ENCODE data around the gene CEBPZOS.
"Not testable (repeated sequence)": the region's sequence is repeated elsewhere in the genome, so short reads cannot be mapped to it uniquely, and the experiment has no call there.

Gene CEBPZOS

DNA sequence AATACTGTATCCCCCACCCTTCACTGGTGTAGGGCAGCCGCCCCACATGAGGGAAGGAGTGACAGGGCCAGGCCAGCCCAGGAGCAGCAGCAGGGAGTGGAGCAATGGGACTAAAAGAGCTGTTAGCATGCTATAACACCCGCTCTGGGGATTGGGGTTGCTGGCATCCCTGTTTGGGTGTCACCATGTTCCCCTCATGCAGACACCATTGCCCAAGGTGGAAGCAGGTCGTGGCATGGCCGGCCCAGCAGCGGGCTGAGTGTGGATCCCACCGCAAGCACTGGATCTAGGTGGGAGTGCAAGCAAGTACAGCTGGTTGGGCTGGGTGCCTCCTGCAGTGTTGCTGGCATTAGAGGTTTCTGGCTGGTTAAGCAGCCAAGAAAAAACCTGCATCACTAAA is 4.5 kb upstream of the CEBPZOS start:
- DNase-seq, result no peak

DNA sequence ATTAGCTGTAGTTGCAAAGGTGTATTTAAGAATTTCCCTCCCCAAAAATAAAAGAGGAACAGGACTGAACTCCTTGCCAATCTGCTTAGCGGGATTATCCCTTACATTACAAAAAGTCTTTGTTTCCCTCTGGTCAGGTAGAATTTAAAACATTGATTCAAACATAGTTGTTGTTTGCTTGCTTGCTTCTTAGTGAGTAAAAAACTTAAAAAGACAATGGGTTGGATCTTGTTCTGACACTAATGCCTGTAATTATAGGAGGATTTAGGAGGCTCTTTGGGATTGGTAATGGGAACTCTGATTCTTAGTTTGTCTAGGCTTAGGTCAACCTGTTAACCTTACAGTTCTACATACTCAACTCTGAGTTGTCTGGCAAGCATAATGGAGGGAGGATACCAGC is 3.7 kb upstream of the CEBPZOS start:
- DNase-seq, result no peak

DNA sequence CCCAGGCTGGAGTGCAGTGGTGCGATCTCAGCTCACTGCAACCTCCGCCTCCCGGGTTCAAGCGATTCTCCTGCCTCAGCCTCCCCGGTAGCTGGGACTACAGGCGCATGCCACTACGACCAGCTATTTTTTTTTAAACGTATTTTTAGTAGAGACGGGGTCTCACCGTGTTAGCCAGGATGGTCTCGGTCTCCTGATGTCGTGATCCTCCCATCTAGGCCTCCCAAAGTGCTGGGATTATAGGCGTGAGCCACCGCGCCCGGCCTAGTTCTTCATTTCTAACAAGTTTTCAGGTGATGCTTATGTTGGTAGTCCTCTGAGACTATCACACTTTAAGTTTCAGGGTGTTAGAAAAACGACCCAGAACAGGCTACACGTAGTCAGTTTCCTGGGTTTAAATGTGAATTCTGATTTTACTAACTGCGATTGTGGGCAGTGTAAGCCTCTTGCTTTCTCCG is 405 bp upstream of the CEBPZOS start:
- DNase-seq, result not testable (repeated sequence)

DNA sequence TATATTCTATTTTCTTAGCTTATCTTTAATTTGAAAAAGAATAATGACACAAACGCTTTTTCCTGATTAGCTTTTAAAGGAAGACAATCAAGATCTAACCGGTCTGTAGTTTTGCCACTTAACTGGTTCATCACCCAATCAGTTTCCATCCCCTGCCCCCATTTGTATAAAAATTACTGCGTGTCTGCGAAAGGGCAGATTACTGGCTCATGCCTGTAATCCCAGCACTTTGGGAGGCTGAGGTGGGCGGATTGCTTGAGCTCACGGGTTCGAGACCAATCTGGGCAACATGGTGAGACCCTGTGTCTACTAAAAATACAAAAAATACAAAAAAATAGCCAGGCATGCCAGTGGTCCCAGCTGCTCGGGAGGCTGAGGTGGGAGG is 2.4 kb downstream of the CEBPZOS start:
- no peak for DNase-seq

DNA sequence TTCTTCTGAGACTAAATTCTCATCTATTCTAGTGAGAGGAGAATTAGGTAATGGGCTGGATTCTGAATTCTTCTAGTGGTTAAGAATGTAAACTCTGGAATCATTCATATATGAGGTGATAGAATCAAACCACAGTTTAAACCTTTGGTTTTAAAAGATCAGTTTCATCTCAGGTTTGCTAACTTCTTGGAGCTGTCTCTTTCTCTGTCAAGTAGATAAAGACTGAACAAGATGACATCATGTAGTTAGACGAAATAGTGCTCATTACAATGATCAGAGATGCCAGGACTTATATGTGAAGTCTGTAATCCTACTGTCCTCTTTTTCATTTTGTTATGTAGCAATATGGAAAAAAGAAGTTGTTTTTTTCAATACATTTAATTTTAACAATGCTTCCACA is 4.9 kb downstream of the CEBPZOS start:
- DNase-seq, result no peak

DNA sequence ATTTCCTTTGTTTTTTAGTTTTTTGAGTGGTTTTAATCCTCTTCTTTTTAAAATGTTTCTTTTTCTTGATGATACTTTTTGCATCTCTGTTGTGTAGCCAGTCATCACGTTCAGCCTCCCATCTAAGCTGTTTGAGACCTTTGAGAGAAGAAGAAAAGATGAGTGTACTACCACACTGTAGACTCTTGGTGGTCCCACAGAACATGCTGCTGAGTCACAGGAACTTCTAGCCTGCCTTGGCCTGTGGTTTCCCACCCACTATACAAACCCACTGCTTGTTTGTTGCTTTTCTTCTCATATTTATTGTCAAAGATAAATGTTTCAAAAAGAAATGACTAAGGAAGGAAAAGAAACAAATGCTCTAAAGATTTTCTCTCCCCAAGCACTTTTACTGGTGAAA is 5.5 kb downstream of the CEBPZOS start:
- DNase-seq, result peak; percentile 28

DNA sequence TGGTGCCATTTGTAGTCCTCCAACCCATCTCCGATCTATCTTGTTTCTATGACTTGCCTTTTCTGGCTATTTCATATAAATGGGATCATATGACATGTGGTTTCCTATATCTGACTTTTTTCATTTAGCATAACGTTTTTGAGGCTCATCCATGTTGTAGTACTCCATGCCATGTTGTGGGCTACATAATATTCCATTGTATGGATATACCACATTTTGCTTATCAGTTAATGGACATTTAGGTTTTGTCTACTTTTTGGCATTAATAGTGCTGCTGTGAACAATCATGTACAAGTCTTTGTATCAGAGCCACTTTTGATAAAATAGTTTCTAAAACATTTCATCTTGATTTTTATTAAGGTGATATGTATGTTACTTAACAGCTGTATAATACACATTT is 7.4 kb downstream of the CEBPZOS start:
- no peak for DNase-seq

DNA sequence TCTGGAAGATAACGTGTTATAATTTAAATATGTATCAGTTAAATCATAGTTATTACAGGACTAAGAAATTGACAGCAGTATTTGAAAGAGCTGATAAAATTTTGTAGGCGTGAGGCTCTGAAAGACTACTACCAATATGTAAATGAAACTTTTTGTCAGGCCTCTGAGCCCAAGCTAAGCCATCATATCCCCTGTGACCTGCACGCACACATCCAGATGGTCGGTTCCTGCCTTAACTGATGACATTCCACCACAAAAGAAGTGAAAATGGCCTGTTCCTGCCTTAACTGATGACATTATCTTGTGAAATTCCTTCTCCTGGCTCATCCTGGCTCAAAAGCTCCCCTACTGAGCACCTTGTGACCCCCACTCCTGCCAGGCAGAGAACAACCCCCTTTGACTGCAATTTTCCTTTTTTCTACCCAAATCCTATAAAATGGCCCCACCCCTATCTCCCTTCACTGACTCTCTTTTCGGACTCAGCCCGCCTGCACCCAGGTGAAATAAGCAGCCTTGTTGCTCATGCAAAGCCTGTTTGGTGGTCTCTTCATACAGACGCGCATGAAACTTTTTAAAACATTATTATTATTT is 8.9 kb downstream of the CEBPZOS start:
- DNase-seq, result not testable (repeated sequence)

DNA sequence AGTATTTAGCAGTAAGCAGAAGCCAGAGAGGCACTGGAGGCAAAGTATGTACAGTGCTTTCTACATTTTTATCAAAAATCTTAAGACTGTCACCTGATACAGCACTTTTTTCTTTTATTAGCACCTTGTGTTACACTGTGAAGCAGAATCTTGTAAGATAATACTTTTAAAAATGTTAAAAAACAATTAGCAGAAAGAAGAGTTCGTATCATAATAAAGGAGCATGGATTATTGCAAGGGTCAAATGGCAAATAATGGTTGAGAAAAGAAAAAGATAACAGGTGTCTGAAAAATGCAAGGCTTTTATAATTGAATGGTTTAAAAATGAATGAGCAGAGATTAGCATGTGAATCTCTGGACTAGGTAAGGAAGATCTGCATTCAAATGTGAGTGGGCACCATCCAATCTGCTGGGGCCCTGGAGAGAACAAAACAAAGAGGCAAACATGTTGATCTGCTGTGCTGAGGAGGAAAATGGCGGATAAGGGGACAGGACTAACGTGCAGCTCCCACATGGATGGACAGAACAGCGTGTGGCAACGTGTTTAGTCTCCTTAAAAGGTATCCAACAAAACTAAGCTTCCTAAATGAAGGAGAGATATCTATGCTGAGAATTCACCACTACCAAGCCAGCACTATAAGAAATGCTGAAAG is 9.5 kb downstream of the CEBPZOS start:
- DNase-seq, result no peak

DNA sequence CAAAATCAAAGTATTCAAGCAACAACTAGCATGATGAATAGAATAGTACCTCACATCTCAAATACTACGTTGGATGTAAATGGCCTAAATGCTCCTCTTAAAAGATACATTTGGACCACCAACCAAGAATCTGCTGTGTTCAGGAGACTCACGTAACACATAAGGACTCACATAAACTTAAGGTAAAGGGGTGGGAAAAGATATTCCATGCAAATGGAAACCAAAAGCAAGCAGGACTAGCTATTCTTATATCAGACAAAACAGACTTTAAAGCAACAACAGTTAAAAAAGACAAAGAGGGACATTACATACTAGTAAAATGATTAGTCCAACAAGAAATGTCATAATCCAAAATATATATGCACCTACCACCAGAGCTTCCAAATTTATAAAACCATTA is 10.5 kb downstream of the CEBPZOS start:
- DNase-seq, result not testable (repeated sequence)

DNA sequence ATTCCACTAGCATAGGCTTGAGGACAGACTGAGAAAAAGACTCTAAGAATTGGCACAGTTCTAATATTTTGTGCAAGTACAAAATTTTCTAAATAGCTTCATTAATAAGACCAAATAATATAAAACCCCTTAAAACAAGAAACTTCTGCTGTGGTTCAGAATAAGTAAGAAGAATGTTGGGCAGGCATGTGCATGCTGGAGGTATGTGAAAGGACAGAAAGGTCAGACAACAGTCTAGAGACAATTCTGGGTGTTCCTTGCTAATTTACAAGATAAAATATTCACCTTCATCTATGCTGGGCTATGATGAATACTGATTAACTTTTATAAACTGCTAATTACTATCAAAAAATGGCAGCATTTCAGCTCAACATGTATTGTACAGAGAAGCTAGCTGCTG is 14.9 kb downstream of the CEBPZOS start:
- no peak for DNase-seq

DNA sequence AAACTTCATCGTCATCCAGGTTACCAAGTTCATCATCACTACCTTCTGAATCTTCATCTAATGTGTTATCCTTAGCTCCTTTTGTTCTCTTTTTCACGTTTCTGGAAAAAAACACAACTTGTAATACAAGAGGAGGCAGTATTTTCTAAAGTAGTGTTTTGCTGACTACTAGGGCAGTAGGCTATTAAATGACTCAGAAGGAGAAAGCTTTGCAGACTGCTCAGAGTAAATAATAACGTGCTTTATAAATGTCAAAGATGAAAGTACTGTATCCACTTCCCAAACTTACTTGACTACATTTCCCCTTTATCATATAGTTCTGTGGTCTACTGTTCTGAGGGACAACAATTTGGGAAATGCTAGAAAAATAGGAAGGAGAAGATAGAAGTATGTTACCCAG is 15.6 kb downstream of the CEBPZOS start:
- no peak for DNase-seq

DNA sequence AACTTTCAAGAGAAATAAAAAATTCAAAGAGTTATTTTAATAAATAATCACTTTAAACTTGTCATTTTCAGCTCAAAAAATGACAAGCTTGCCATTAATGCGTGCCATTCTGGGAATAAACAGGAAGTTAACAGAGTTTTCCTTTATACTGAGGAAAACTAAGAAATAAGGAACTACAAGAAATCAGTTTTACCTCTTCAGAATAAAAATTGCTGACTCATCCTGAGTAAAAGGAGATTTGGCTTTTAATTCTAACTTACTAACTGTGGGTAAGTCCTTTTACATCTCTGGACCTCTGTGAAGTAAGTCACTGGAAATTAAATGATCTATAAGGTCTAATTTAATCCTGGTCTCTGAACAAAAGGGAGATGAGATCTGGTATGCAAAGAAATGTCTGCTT is 19.0 kb downstream of the CEBPZOS start:
- no peak for DNase-seq

DNA sequence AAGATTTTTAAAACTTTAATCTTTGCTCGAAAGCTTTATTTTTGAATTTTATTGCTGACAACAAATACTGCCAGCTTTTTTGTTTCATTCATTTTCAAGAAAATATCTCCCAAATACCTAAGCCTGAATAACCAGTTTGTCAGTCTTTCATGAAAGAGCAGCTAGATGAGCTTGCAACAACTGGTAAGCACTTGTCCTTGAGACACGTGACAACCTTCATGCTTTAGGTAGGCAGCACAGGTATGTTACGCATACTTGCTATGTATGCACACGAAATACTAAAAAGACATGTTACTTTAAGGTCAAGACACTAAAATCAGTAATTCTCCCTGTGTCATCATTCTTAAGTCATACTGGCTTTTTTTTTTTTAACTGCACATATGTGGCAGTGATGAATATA is 22.8 kb downstream of the CEBPZOS start:
- DNase-seq, result no peak

DNA sequence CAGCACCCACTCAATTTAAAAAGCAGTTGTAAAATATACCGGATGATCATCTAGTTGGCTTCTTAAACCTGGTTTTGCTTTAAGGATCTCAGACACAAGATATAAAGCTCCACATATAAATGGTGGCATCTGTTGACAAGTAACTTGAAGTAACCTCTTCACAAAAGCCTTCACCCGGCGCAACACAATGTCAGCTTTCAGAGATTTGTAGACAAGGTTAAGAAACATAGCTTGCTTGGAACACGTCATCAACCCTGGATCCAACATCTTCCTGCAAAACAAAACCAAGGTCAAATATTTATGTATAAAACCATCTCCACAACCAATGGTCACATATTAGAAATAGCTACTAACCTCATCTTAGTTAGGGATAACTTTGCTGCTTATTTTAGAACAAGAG is 26.8 kb downstream of the CEBPZOS start:
- DNase-seq, result no peak

DNA sequence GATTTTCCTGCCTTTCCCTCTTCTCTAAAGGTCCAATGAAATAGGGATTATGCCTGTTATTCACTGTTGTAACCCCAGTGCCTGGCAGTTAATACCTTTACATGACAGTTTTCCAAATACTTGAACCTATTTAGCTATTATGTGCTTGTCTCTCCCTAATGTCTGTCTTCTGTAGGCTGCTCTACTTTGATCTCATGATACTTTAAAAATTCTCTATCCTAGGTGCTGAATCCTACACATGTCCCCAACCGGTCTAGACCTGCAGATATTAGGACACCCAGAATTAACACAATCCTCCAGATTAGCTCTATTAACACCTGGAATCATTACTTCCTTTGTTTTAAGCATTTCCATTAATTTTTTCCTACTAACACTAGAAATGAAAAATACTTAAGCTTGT is 27.8 kb downstream of the CEBPZOS start:
- DNase-seq, result no peak

DNA sequence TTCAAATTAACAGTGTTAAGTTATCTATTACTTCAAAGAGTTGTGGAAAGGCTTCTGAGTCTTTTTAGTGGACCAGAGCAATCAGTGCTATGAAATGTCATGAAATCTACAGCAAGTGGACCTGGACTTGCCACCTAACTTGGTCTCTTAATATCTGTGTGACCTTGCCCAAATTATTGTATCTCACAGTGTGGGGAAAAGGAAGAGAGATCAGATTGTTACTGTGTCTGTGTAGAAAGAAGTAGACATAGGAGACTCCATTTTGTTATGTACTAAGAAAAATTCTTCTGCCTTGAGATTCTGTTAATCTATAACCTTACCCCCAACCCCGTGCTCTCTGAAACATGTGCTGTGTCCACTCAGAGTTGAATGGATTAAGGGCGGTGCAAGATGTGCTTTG is 28.8 kb downstream of the CEBPZOS start:
- DNase-seq, result not testable (repeated sequence)

DNA sequence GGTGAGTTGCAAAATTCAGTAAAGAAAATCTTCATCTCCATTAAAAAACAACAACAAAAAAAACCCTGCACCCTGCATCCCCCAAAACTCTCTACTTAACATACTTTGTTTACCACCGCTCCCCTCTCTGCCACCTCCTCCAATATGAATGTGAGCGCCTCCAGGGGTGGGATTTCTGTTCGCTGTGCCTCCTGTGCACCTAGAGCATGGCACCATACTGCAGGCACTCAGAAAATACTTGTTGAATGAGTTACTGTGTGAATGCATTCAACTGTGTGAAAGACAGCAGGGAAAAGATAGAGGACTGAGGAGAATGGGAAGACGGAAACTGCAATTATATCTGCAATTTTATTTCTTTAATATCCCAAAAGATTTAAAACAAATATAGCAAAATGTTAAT is 30.6 kb downstream of the CEBPZOS start:
- DNase-seq, result no peak

DNA sequence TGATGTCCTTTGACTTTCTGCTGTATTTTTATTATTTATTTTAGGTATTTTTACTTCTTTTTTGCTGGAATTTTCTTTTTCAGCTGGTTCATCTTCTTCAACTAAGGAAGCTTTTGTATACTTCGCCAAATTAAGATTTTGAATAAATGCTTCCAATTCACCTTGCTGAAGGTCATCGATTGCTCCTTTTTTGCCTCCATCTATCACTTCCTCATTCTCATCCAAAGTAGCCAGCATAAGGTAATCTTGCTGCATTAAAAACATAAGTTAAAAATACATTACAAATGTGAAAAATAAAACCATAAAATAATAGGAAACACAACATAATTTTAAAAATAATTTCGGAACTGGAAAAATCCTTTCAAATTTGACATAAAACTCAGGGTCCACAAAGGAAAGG is 32.5 kb downstream of the CEBPZOS start:
- no peak for DNase-seq

DNA sequence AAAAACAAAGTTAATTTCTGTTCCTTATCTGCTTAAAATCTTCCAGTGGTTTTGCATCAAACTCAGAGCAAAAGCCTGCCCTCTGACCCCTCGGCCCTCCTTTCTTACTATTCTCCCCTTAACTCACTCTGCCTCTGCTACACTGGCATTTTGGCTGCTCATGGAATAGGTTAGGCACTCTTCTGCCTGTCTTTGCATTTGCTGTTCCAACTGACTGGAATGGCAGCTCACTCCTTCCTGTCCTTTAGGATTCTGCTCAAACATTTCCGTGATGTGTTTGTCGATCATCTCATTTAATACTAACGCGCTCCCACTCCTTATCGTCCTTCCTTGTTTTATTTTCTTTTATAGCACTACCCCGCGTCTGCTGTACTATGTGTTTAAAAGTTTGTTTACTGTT is 34.3 kb downstream of the CEBPZOS start:
- DNase-seq, result no peak

DNA sequence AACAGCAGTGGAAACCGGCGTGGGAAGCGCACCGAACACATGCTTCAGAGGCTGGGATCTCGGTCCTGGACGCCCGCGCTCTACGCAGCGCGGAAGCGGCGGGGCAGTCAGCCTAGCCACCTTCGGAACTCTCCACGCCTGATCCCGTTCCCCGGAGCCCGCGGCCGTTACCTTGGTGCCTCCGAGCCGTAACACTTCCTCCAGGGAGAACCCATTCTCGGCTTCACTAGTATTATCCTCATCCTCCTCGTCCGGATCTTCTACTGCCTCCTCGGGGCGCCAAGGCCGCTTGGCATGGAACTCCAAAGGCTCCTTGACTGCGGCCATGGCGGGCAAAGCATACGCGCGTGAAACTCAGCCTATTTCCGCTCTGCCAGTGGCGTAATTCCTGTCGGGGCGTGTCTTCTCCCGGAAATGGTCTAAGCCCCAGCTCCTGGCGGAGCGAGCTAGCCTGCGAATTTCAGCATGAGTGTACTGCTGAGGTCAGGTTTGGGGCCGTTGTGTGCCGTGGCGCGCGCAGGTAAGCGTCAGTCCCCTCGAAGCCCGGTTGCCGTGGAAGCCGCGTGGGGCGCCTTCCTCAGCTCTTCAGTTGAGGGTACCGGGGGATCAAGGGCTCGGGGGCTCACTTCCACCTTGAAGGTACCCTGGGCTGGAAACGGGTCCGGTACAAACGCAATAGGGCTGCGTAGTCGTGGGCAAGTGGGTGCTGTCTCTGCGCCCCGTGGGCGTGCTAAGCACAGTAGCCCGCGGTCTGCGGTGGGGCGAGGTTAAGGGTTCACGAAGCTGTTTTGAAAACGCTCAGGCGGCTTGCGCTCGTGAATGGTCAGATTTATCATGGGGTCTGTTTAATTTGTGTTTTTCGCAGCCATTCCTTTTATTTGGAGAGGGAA is 35.2 kb downstream of the CEBPZOS start, which contains the start of the genes CEBPZ and NDUFAF7:
CEBPZ (minus strand) TSS at position 356 of the 890 bp plus-strand sequence; CDS start at position 327, 29 bp downstream.
NDUFAF7 (plus strand) TSS at position 418 of the 890 bp plus-strand sequence; CDS start at position 466, 48 bp downstream.
- peak; percentile 92 for DNase-seq

DNA sequence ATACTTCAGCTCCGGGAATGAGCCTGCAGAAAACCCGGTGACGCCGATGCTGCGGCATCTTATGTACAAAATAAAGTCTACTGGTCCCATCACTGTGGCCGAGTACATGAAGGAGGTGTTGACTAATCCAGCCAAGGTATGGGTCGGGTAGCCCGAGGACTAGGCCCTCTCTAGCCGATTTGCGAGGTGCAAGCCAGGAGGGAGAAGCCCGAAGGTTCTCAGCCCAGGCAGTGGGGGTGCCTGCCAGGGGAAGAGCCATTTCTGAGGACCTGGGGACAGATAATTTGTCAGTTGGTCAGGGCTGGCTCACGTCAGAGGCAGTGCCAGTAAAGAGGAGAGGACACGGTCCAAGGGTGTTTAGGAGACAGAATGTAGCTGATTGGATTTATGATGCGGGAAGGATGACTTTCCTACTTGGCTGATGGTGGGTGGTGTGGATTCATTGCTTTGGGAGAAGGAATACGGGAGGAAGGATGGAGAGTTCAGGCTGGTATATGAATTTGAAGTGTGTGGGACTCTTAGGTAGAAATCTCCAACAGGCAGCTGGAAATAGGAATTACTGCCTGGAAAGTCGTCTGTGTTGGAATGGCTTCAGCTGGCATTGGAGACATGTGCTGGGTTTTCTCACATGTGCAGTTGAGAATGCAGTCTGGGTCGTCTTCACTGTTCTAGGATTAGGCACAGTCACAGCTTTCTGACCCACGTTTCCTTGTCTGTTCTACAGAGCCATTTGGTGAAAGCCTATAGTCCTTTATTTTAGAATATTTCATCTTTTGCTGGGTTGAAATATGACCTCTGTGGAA is 36.0 kb downstream of the CEBPZOS start:
- DNase-seq, result no peak

DNA sequence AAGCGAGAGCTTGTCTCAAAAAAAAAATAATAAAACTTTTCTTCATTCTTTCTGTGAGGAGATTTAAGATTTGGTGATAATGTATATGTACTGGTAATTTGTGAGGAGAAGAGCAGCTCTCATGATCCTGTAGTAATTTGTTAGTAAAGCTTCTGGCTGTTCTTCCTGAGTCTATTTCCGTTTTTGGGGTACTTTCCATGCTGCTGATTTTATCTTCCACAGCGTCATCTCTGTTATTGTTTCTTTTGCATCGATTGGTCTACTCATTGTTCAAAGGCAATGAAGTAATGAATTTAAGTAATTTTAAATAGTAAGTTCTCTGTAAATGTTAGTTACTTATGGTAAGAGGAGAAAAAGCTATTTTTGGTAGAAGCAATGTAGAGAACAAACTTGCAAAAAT is 47.1 kb downstream of the CEBPZOS start:
- DNase-seq, result no peak
